Endothelial cell of umbilical vein (primary cell): ENCODE measurements around the gene ARRB1.

Source experiments
- CTCF ChIP-seq, 2 donors: IDR thresholded peaks; 1 replicate in 1 of 2; 2 replicates in 1 of 2; pipeline ENCODE4 v1.5.1; 2011; ENCODE audit warnings: low read length in 2 of 2, mild to moderate bottlenecking in 2 of 2, moderate library complexity in 2 of 2, control low read depth in 1 of 2, inconsistent platforms in 1 of 2, low read depth in 1 of 2; ENCODE audit not compliant: insufficient read depth in 1 of 2; ENCODE audit errors: extremely low read depth in 1 of 2
- EZH2 ChIP-seq: IDR thresholded peaks from 2 replicates; pipeline ENCODE4 v1.6.1; 2012; ENCODE audit warnings: borderline replicate concordance, low read depth, mild to moderate bottlenecking, moderate library complexity, low read length, inconsistent platforms; ENCODE audit not compliant: severe bottlenecking
- MYC ChIP-seq: IDR thresholded peaks from one replicate; pipeline ENCODE4 v1.6.1; 2011; ENCODE audit warnings: mild to moderate bottlenecking, low read depth, low read length
- POLR2AphosphoS5 ChIP-seq: IDR thresholded peaks from 2 replicates; pipeline ENCODE4 v1.6.1; 2012; ENCODE audit warnings: low read depth, mild to moderate bottlenecking, control low read depth, low read length, moderate library complexity; ENCODE audit not compliant: insufficient read depth

DNA sequence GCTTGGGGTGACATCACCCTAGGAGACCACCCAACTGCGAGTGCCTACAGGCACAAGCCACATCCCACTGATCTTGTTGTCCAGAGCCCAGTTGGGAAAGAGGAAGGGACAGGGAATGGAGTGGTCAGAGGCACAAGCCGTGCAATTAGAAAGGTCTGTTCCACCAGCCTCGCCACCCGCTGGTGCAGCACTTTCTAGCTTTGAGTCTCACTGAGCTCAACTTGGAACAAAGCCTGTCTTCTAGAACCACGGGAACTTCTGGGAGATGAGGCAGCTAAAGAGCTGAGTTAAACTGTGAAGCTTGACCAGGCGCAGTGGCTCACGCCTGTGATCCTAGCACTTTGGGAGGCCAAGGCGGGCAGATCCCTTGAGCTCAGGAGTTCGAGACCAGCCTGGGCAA, 81.6 kb downstream of the ARRB1 start:
- TF ChIP-seq CTCF (IDR thresholded peaks at IDR 0.05; ENCODE audit: extremely low read depth in 1 of 2, insufficient read depth in 1 of 2, low read depth in 1 of 2, low read length in 2 of 2): no peak
- no peak for TF ChIP-seq POLR2AphosphoS5
- TF ChIP-seq EZH2: no peak
- no peak for TF ChIP-seq MYC
